Central memory CD4-positive, alpha-beta T cell (primary cell): Measurements from ENCODE around the gene PIK3AP1.
"Not testable (repeated sequence)": the region's sequence is repeated elsewhere in the genome, so short reads cannot be mapped to it uniquely, and the experiment has no call there.

Experiments
- DNase-seq: peaks from one replicate; pipeline ENCODE4 v3.0.0; 2022

PIK3AP1 gene

DNA sequence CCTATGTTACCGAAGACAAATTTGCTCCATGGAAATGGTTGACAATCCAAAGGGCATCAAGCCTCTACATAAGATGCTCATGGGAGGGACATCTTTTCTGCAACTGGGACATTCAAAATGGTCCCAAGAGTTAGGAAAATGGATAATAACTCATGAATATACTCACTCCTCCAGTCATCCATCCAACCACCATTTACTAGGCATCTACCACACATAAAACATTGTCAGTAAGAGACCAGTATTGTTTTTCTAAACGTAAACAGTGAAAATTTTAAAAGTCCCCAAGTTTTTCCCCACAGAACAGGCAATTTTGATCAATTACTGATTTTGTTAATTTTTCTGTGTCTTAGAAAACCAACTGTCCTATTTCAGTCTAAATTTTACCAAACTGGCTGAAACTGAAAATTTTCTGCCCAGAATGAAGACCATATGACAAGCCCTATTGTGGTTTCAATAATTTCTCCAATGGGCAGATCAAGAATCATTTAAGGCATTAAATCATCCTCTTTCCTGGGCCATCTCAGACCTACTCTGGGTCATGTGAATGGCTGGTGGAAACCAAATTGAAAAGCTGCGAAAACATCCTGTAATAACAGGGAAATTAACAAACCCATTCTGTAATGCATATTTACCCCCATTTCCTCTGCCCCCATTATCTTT lies 24.2 kb downstream of the PIK3AP1 start:
- no peak for DNase-seq

DNA sequence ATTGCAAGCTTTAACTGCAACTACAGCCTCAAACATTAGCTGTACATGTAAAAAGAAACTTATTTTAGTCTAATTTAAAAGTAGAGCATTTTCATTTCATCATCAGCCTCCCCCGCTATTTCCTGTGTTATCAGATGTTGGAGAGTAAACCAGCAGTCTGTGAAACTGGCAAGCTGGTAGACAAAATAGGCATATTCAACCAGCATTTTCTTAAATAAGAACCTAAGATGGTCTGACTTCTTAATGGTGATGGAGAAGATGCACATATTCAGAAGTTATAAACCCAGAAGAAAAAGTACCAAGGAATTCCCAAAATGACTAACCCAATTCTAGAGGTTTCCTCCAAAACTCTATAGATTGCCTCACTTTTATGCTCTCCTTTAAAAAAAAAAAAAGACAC lies 24.9 kb downstream of the PIK3AP1 start:
- no peak for DNase-seq

DNA sequence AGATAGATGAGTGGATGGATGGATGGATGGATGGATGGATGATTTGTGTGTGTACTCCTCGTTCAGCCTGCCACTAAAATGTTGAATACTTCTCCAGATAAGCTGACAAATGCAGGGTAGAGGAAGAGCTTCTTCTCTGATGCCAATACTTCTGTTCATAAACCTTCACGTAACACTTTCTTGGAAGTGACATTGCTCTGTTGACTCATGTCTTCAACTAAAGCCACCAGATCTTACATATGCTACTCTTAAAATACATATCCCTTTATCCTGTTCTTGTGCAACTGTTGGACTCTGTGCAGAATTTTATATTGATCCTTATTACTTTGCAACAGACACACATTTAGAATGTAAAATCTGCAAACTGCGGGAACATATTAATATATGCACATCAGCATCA lies 26.9 kb downstream of the PIK3AP1 start:
- no peak for DNase-seq

DNA sequence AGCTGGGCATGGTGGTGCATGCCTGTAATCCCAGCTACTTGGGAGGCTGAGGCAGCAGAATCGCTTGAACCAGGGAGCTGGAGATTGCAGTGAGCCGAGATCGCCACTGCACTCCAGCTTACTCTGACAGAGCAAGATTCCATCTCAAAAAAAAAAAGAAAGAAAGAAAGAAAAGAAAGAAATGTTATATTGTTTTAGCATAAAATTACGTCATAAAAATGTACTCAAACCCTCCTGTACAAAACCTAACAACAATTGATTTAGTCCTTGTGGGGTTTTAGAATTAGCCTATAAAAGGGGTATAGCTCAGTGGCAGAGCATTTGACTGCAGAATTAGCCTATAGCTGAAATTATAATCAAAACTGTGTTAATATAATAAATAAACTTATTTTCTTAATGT lies 27.9 kb downstream of the PIK3AP1 start:
- DNase-seq: no peak

DNA sequence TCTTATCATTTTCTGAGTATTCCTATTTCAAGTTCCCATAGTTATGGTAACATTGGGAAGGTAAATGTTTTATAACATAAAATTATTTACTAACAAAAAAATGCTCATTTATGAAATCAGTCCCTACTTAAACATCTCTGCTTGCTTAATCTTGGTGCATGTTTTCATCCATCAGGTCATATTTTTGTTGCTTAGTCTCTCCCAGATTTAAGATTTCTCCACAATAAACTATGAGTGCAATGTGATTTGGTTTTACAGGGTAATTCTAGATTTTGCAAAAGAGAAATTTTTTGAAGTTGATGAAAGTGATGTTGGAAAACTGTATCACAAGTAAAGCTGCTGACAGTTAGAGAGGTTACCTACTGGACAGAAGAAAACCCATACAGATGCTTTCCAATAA lies 28.6 kb downstream of the PIK3AP1 start:
- DNase-seq: no peak

DNA sequence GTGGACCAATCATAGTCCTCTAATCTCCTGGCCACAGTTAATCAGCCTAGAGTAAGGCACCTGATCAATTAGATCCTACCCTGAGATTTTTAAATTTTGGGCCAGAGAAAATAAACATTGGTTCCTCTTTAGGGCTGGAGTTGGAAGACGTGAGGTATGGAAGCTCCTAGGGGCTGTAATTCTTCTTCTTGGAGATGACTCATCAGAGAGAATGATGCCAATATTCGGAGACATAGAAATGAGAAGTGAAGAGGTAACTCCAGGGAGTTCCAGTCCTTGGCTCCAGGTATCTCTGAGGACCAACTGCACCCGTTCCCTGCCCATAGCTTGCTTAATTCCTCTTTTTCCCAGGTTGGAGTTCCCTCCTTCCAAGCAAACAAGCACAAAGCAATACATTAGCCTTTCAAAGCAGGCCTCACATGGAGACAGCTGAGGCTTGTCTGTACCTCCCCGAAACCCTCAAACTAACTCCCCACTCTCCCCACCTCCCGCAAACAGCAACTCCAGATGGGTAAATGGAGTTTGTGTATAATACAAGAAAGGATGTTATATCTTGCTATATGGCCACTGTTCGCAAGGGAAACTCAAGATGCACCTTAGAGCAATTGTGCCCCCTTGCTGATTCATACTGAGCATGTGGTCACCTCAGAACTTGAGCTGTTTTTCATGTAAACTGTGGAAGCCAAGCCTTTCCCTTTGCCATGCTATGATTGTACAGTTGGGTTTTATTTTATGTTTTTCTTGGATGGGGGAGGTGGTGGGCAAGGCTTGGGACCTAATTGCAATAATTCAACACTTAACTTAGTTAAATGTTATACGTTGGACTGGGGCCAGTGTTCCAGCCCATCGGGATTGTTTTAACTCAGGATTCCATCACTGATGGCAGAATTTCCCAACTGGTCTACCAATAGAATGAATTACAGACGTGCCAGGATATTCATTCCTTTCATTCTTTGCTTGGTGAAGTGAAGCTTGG lies 29.3 kb downstream of the PIK3AP1 start:
- no peak for DNase-seq

DNA sequence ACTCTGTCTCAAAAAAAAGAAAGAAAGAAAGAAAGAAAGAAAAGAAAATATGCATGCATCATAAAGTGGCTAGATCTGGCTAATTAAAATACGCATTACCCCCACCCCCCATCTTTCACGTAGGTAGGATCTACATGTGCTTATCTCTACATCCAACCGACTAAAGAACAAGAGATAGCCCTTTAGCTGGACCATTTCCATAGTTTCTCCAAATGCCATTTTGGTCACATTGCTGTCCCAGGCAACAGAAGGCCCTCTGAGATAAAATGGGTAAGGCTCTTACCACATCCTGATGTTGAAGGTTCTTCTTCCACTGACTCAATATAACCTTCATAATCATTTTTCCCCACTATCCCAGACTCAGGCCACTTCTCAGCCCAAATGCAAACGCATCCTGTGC lies 31.5 kb downstream of the PIK3AP1 start:
- no peak for DNase-seq

DNA sequence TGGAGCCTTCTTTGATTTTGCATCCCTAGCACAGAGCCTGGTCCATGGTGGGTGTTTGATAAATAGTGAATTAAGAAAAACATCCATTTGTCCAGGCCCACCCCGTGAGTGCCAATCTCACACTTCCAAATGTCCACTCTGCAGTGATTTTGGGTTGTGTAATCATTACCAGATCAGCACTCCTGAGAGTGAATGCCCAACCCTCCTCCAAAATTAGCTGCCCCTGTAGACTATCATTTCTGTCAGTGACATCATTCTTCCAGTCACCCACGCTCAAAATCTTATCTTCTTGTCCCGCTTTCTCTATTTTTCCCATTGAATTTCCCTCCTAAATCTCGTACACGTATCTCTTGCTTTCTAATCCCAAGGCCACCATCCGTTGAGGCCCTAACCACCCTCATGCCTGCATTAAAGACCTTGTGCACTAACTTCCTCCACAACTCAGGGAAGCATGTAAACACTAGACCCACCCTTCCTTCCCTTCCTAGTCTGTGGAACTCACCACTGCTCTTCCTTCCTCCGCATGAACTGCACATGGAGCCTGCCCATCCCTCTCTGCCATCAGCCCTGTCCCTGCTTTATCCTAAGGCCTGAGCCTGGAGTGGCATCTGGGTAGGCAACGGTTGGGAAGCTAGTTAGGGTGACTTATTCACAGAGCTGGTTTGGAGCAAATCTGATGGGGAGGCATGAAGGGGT lies 32.8 kb downstream of the PIK3AP1 start:
- DNase-seq: no peak

DNA sequence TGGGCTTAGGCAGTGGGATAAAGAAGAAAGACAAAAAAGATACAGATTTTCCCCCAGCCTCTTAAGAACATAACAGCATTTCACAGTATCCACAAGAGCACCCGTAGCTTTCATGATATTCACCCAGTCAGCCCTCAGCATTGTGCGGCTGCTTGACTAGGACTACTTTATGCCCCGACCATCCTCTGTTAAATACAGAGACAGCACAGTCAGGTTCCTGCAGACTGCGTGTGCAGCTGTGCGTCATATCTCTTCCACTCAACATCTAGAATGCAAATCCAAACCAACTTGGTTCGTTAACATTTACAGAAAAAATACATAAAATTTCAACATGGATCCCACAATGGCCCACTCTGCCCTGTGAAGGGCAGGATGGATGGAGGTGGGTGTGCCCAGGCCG lies 33.8 kb downstream of the PIK3AP1 start:
- DNase-seq: no peak

DNA sequence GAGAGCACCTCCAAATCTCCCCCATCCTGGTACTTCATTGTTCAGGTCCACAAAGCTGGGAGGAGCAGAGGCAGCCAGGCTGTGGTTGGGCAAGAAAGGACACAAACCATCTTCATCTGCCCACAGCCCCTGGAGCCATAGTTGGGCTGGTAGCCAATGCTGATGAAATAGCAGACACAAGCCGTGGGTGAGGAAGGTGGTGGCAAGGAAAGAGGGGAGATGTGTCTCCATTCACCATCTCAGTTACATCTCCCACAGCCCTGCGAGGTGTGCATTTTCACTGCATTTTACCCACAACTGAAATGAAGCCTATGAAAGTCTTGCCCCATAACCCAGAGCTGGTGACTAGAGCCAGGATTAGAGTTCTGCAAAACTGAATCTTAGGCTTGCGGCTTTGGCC lies 35.0 kb downstream of the PIK3AP1 start:
- no peak for DNase-seq

DNA sequence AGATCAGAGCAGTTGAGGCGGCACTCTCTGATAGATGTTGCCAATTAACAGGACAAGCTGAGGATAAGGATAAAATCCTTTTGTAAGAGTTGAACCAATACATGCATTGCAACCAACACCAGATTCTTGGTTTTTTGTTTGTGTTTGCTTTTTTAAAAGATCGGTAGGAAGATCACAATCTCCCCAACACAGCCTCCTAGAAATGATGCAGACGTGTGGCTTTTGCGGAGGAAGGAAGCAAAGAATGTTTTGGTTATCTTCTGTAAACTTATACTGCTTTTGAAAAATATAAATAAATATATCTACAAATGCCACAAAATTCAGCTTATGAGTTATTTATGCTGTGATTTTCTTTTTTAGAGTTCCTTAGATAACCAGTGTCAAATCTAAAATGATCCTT lies 35.5 kb downstream of the PIK3AP1 start:
- no peak for DNase-seq

DNA sequence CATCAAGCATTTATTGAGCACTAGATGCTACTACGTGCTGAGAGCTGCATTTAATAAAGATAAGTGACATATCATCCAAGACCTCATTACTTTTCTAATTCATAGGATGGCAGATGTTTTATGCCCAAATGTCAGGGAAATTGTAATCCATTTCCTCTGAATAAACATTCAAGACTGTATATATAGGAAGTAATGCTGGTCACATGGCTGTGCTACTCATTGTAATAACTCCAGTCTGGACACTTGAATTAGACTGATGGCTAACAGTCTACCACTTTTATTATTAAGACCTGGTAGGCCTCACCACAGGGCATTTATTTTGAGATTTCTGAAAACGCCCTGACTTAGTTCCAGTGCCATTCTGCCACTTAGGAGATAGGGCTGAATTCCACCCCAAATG lies 36.6 kb downstream of the PIK3AP1 start:
- no peak for DNase-seq

DNA sequence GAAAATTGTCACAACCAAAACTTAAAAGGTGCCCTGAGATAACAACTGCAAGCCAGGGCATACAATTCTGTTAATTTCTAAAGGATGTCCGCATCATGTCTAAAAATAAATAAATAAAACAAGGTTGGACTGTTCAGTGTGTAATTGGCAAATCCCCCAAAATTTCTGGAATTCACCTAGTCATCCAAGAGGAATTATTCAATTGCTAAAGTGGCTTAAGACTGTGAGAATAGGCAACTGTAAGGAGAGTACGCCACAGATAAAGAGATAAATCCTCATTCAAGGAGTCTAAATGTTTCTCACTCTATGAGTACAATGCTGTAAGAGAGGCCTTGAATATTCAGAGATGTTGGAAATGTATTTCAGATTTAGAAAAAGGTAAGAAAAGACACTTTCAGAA lies 37.2 kb downstream of the PIK3AP1 start:
- no peak for DNase-seq

DNA sequence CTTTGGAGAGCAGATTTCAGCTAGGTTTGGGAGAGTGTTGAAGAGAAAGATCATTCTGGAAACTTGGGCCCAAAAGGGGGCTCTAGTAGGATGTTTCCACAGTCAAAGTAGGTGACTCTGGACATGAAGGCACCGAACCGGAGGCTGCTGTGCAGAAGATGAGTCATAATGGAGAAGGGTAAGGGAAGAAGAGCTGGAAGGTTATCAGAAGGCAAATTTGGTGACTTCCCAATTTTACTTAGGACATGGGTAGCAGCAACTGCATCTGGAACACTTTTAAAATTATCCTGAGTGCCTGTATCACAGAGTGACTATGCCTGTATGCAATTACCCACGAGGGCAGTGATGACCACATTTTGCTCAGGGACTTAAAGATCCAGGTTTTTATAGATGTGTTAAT lies 38.8 kb downstream of the PIK3AP1 start:
- no peak for DNase-seq

DNA sequence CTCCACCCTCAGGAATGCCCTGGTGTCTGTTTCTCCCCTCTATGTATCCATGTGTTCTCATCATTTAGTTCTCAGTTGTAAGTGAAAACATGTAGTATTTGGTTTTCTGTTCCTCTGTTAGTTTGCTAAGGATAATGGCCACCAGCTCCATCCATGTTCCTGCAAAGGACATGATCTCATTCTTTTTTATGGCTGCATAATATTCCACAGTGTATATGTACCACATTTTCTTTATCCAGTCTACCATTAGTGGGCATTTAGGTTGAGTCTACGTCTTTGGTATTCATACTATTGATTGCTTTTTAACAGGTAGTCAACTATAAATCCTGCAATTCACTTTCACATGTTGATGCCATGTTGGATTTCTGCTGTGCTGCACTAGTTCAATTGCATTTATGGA lies 39.9 kb downstream of the PIK3AP1 start:
- DNase-seq: not testable (repeated sequence)

DNA sequence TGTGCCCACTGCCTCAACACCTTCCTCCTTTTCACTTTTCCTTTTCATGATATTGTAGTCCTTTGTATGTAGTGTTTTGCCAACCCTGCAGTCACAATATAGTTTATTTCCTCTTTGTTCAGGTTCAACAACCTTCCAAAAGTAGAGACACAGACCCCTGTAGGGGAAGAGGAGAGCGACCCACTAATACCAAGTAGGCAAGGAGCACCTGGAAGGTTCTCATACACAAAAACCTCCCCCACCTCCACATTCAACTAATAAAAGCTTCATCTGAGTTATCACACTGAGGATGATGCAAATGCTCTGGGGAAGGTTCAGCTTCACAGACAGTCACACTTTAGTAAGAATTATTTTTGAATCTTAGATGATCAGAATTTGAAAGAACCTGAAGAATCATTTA lies 41.6 kb downstream of the PIK3AP1 start:
- no peak for DNase-seq

DNA sequence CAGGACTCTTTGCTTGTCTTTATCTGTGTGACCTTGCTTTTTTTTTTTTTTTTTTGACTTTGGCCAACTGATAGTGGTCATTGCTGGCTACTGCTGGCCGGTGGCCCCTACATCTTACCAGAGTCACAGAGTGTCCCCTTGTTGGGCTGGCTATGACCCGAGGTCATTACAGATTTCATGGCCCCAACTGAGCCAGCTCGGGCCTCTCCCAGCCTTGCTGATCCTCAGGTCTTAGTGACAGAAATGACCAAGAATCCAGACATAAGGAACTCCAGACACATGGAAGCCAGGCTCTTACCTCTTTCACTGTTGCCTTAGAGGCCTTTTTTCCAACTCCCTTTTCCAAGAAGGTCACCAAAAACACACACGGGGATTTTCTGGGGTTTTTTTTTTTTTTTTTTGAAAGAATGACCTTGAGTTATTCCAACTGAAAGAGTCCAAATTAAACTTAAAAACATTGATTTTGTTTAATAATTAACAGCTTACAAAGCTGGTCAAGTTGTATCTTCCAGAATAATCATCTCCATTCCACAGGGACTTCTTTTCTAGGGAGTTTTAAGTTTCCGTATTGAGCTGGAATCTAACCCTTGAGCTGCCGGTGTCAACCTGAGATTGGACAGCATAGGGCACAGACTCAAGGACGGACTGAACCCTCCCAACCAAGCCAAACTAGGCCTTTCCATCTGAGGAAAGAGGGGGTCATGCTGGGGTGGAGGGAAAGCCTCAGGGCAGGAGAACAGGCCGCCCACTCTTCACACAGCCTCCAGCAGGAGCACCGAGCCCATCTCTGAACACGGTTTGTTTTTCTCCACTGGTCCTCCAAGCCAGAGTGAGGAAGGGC lies 43.8 kb downstream of the PIK3AP1 start:
- no peak for DNase-seq

DNA sequence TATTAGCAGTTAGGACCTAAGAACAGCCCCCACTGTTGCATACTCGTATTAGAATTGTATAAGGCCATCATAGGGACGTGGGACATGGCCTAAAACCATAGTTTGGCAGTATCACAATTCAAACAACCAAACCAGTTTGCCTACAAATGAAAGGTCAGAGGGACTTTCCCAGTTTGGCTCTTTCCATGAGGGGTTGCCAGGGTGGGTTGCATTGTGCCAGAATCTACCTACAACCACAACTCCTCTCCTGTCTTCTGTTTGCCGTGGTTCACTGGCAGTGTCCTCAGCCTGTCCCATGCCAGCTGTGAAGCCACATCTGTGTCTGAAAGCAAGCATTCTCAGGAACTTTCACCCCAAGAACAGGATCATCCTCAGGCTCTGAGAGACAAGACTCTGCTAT lies 44.5 kb downstream of the PIK3AP1 start:
- no peak for DNase-seq

DNA sequence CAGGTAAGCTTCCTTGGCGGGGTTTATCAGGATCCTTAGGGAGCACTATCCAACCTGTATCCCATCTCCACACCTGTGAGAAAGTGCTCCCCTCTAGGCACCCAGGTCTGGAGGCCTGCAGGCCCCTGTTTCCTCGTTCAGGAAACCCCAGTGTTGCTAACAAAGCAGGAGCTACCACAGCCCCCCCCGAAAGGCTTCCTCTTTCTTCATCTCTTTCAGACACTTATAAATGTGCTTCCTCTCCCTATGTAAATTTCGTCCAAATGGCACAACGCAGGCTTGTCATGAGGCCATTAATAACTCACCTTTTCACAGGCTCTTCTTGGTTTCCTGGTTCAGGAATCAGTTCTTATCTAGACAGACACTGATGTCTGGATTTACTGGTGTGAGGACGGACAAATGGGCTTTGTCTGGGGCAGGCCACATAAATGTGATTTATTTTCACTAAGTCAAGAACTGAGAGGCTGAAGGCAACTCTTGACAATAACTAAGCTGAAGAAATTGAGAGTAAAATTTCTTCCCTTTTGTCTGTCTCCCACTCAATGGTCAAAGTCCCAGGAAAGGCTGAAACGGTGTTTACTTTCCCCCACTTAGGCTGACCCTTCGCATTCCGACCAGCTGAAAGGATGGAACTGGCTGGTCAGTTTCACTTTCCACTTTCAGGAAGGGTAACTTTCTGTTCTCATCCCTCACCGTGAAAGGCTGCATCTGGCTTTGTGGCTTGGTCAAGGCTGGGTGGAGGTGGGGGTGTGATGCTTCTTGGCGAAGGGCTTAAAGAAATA lies 46.8 kb downstream of the PIK3AP1 start:
- no peak for DNase-seq

DNA sequence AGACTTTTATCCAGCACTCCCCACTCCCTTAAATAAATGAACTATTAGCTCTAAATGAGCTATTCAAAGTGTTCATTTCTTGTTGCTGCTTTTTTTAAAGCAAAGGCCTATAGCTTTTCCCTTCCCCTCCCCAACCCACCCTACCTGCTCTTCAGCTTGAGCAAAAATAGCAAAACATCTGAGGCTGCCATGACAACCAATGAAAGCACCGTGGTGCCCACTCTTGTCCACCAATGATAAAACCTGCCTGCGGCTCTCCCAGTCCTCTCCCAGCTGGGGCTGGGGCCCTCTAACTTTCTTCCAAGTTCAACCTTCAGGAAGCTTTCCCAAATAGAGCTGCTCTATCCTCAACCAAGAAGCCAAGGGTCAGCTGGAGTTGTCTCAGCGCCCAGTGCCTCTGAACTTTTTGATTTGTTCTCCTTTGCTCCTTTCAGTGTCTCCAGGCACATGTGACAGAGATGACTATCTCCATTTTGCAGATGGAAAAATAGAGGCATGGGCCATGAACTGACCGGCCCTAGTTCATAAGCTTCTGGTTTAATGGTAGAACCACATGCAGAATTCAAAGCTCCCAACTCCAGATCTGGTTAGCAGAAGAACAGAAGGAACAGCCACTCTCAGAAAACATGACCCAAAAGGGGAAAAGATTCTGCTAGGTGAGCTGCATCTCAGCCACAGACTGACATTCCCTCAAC lies 47.7 kb downstream of the PIK3AP1 start:
- DNase-seq: no peak

DNA sequence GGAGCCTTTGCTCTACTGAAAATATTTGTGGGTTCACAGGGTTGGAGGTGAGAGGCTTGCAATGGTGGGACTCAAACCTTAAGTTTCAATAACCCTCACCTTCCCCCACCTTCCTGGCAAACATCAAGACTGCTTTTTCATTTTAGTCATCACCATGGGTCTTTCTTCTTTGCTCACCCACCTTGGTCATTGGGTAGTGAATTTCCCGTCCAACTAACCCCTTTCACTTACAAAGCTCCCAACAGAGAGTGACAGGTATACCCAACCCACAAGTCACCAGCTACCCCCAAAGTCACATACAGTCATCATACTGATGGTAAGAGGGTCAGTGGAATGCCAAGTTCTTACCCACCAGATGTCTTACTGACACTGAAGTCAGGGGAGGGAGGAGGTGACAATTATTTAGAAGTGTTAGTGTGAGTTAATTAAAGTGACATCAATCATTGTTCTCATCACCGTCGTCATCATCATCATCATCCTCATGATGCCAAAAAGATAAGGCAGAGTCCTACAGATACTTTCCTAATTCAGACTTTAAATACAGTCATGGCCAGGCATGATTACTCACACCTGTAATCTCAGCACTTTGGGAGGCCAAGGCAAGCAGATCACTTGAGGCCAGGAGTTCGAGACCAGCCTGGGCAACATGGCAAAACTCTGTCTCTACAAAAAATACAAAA lies 49.0 kb downstream of the PIK3AP1 start:
- DNase-seq: no peak
